Activated CD4-positive, alpha-beta T cell treated with anti-CD3 and anti-CD28 coated beads, Interleukin-2, amount 10 ng/mL, durations not matched to agents 24 days and 14 days (primary cell): Measurements from ENCODE around the gene ABHD17B. TPM values are rescaled to one million over a fixed set of nuclear protein-coding genes. Genes with fewer than 3 reads are reported as not detected.
A peak's percentile ranks its signal among the peaks of the same experiment; 100 is the strongest.

Source experiments
- DNase-seq: peaks from one replicate; pipeline ENCODE4 v3.0.0; 2022
- H3K27ac Mint-ChIP-seq: one replicate; pipeline ENCODE4 v1.8.0; 2022; ENCODE audit warnings: mild to moderate bottlenecking, mixed read lengths
- H3K27me3 Mint-ChIP-seq: one replicate; pipeline ENCODE4 v1.8.0; 2022; ENCODE audit warnings: mixed read lengths
- H3K36me3 Mint-ChIP-seq: one replicate; pipeline ENCODE4 v1.8.0; 2022; ENCODE audit warnings: low read depth, mild to moderate bottlenecking, mixed read lengths
- H3K4me1 Mint-ChIP-seq: one replicate; pipeline ENCODE4 v1.8.0; 2021; ENCODE audit warnings: mixed read lengths
- H3K4me3 Mint-ChIP-seq: one replicate; pipeline ENCODE4 v1.8.0; 2022; ENCODE audit warnings: mild to moderate bottlenecking, moderate library complexity, mixed read lengths
- H3K9me3 Mint-ChIP-seq: one replicate; pipeline ENCODE4 v1.8.0; 2021; ENCODE audit warnings: mixed read lengths
- intact Hi-C: fragments of 100-400 bp; cut with micrococcal nuclease; formaldehyde crosslinking; loops from one replicate; pipeline ENCODE4 v1.15.1; 2023
- total RNA-seq: library from RNA; stranded (reverse); gene quantifications from 2 replicates; pipeline ENCODE4 v1.2.3, GENCODE V29; 2022

Gene ABHD17B
- total RNA-seq, 1 donor from 2014 or later = 19.7 TPM

DNA sequence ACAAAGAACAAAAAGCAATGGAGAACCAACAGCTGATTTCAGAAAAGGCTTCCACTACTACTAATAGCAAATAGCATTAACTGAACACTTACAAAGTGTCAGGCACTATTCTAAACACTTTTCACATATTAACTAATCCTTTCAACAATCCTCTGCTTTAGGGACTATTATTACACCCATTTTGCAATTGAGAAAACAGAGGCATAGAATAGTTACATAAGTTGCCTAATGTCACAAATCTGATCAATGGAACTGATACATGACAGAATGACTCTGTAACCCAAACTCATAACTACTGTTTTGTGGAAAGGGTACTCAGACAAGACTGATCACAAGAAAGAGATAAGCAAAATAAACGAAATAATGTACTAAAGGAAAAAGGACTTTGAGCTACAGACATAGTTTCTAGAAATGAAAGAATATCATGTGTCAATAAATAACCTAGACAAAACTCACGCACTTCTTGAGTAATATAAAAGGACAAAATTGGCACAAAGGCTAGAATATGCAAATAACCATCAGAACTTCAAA lies 31.3 kb downstream of the ABHD17B start:
- peaks cover 4% of the 10 kb centered on the region for H3K4me1 Mint-ChIP-seq
- intact Hi-C loops = no loop called here
- peaks cover 27% of the 10 kb centered on the region for H3K9me3 Mint-ChIP-seq
- H3K36me3 Mint-ChIP-seq = peaks cover 63% of the 10 kb centered on the region
- H3K27ac Mint-ChIP-seq = no peak overlapping the region
- DNase-seq = no peak
- no peaks in the 10 kb centered on the region for H3K27me3 Mint-ChIP-seq
- H3K4me3 Mint-ChIP-seq = no peak overlapping the region

DNA sequence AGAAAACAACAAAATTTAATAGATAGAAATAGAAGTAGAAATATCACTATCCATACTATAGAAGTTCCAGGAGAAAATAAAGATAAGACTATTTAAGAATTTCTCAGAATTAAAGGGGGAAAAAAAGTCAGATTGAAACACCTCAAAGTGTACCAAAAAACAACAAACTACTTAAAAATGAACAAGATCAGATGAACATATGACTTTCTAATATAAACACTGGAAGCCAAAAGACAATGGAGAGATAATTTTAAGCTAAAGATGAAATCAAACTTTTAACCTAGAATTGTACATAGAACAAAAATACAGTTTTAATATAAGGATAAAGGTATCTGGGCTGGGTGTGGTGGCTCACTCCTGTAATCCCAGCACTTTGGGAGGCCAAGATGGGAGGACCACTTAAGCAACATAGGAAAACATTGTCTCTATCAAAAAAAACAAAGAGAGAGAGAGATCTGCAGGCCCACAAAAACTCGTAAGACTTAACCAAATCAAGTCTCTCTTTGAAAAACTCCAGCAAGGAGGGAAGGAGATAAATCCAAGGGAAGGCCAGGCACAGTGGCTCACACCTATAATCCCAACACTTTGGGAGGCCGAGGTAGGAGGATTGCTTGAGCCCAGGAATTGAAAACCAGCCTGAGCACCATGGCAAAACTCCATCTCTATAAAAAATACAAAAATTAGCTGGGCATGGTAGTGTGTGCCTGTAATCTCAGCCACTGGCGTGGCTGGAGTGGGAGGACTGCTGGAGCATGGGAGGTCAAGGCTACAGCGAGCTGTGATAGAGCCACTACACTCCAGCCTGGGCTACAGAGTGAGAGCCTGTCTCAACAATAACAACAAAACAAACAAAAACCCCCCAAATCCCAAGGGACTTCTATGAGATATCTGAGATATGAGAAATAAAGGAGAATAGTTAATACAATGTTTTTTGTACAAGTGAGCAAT lies 32.4 kb downstream of the ABHD17B start:
- Mint-ChIP-seq H3K4me1 (peaks cover 4% of the 10 kb centered on the region), H3K36me3 (peaks cover 56% of the 10 kb centered on the region), H3K27ac (no peak overlapping the region), H3K9me3 (peaks cover 19% of the 10 kb centered on the region), H3K4me3 (no peak overlapping the region), H3K27me3 (no peaks in the 10 kb centered on the region)
- no peak for DNase-seq
- intact Hi-C loops = no loop called here

DNA sequence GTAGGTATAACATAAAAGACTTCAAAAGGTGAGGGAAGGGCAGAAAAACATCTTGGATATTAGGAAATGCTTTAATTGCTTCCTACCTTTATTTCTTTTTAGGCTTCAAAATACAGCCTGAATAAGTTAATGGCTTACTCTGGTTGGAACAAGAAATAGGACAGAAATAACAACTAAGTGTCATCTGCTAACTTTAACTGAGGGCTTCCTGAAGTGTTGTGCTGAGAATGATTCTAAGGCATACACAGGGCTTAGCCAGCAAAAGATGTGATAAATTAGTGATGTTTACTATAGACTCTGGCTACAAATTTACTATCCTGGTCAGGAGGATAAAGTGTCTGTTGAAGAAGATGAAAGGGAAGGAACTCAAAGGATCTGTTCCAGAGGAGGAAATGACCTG lies 34.2 kb downstream of the ABHD17B start:
- Mint-ChIP-seq H3K4me3 (no peak overlapping the region), H3K27me3 (no peaks in the 10 kb centered on the region), H3K4me1 (peaks cover 6% of the 10 kb centered on the region), H3K27ac (no peak overlapping the region), H3K9me3 (peaks cover 16% of the 10 kb centered on the region), H3K36me3 (peaks cover 42% of the 10 kb centered on the region)
- intact Hi-C loops = no loop called here
- DNase-seq = no peak

- peaks cover 6% of the 10 kb centered on the region for H3K4me1 Mint-ChIP-seq
- no peak overlapping the region for H3K4me3 Mint-ChIP-seq
- H3K9me3 Mint-ChIP-seq = peaks cover 16% of the 10 kb centered on the region
- H3K36me3 Mint-ChIP-seq = peaks cover 36% of the 10 kb centered on the region
- DNase-seq = no peak
- intact Hi-C loops = no loop called here
- no peak overlapping the region for H3K27ac Mint-ChIP-seq
- H3K27me3 Mint-ChIP-seq = no peaks in the 10 kb centered on the region
Observed at GRCh38 chr9:71876106-71876505, 34.9 kb downstream of the ABHD17B start.

DNA sequence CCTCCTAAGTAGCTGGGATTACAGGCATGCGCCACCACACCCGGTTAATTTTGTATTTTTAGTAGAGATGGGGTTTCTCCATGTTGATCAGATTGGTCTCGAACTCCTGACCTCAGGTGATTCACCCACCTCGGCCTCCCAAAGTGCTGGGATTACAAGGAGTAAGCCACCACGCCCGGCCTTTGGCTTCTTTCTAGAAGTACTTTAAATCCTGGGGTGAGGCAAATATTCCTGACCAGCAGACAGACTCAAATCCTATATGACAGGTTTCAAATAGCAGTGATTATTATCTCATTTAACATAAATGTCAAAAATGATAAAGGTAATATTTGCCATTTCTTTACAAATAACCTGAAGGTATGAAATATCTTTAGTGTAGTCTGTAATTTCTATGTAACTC lies 35.6 kb downstream of the ABHD17B start:
- Mint-ChIP-seq H3K36me3 (peaks cover 38% of the 10 kb centered on the region), H3K27me3 (no peaks in the 10 kb centered on the region), H3K4me3 (no peak overlapping the region), H3K4me1 (peaks cover 4% of the 10 kb centered on the region), H3K9me3 (peaks cover 16% of the 10 kb centered on the region), H3K27ac (no peak overlapping the region)
- intact Hi-C loops = no loop called here
- DNase-seq = no peak

- peaks cover 57% of the 10 kb centered on the region for H3K36me3 Mint-ChIP-seq
- H3K27ac Mint-ChIP-seq = no peak overlapping the region
- H3K27me3 Mint-ChIP-seq = no peaks in the 10 kb centered on the region
- intact Hi-C loops = no loop called here
- peaks cover 24% of the 10 kb centered on the region for H3K9me3 Mint-ChIP-seq
- no peak for DNase-seq
- no peak overlapping the region for H3K4me3 Mint-ChIP-seq
- peaks cover 13% of the 10 kb centered on the region for H3K4me1 Mint-ChIP-seq
Observed at GRCh38 chr9:71863631-71864030, 47.4 kb downstream of the ABHD17B start.

DNA sequence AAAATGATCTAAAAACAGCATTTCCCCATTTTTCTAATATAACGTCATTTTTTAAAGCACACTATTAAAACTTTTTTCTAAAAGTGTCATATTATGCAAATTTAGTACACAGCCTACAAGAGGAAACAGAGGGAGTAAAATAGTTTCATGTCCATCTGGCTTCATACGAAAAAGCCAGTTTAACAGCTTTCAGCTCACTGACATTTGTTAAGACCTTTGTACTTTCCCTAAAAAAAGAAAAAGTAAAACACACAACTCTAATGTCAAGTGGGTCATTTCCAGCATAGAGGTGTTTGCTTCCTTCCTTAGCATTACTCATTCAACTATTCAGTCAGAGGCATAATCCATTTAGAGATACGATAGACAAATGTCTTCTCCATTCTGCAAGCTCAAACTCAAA lies 49.4 kb downstream of the ABHD17B start:
- Mint-ChIP-seq H3K27me3 (no peaks in the 10 kb centered on the region), H3K36me3 (peaks cover 46% of the 10 kb centered on the region), H3K9me3 (peaks cover 26% of the 10 kb centered on the region), H3K4me3 (no peak overlapping the region), H3K27ac (no peak overlapping the region), H3K4me1 (peaks cover 20% of the 10 kb centered on the region)
- no peak for DNase-seq
- intact Hi-C loops = no loop called here

DNA sequence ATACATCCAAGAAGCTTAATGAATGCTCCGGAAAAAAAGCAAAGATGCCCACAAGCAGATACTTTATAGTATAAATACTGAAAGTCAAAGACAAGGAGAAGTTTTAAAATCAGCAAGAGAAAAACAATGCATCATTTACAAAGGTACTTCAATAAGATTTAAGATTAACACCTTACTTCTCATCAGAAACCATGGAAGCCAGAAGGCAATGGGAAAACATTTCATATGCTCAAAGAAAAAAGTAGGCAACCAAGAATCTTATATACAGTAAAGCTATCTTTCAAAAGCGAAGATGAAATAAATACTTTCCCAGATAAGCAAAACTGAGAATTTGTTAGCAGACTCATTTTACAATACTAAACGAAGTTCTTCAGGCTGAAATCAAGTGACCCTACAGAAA lies 51.1 kb downstream of the ABHD17B start:
- peaks cover 26% of the 10 kb centered on the region for H3K9me3 Mint-ChIP-seq
- H3K27ac Mint-ChIP-seq = no peak overlapping the region
- no peak overlapping the region for H3K4me3 Mint-ChIP-seq
- intact Hi-C loops = loop anchor here (1.0 to 5.0 kb wide), 4 partner anchors 27 to 78 kb away; partner anchors contain the start of genes ABHD17B and C9orf85
- peaks cover 20% of the 10 kb centered on the region for H3K4me1 Mint-ChIP-seq
- no peak for DNase-seq
- peaks cover 43% of the 10 kb centered on the region for H3K36me3 Mint-ChIP-seq
- H3K27me3 Mint-ChIP-seq = no peaks in the 10 kb centered on the region

GRCh38 chr9:71858812-71859211 lies 52.2 kb downstream of the ABHD17B start:
- peaks cover 37% of the 10 kb centered on the region for H3K36me3 Mint-ChIP-seq
- intact Hi-C loops = loop anchor here (1.0 to 5.0 kb wide), 4 partner anchors 28 to 77 kb away; partner anchors contain the start of genes ABHD17B and C9orf85
- DNase-seq = peak; percentile 59
- H3K4me1 Mint-ChIP-seq = peaks cover 19% of the 10 kb centered on the region
- peaks cover 22% of the 10 kb centered on the region for H3K9me3 Mint-ChIP-seq
- H3K4me3 Mint-ChIP-seq = peak overlapping the region; percentile 8
- H3K27me3 Mint-ChIP-seq = no peaks in the 10 kb centered on the region
- peak overlapping the region; percentile 38 for H3K27ac Mint-ChIP-seq

GRCh38 chr9:71858102-71858798 lies 52.7 kb downstream of the ABHD17B start:
- intact Hi-C loops = loop anchor here (2.0 to 5.0 kb wide), 3 partner anchors 29 to 76 kb away; no protein-coding TSS in a partner anchor

GRCh38 chr9:71857159-71857558 lies 53.8 kb downstream of the ABHD17B start:
- peaks cover 18% of the 10 kb centered on the region for H3K4me1 Mint-ChIP-seq
- H3K36me3 Mint-ChIP-seq = peaks cover 29% of the 10 kb centered on the region
- peak; percentile 13 for DNase-seq
- no peak overlapping the region for H3K27ac Mint-ChIP-seq
- H3K27me3 Mint-ChIP-seq = no peaks in the 10 kb centered on the region
- H3K9me3 Mint-ChIP-seq = peaks cover 14% of the 10 kb centered on the region
- H3K4me3 Mint-ChIP-seq = no peak overlapping the region
- intact Hi-C loops = loop anchor here (5.0 kb wide), 1 partner anchor 75 kb away; no protein-coding TSS in a partner anchor

More at GRCh38 chr9:71858102-71858798, 52.7 kb downstream of the ABHD17B start:
- DNase-seq = peak; percentile 8
- no peaks in the 10 kb centered on the region for H3K27me3 Mint-ChIP-seq
- H3K9me3 Mint-ChIP-seq = peaks cover 18% of the 10 kb centered on the region
- H3K4me3 Mint-ChIP-seq = peak overlapping the region; percentile 8
- peak overlapping the region; percentile 38 for H3K27ac Mint-ChIP-seq
- peaks cover 34% of the 10 kb centered on the region for H3K36me3 Mint-ChIP-seq
- H3K4me1 Mint-ChIP-seq = peaks cover 16% of the 10 kb centered on the region

- H3K4me1 Mint-ChIP-seq = peaks cover 16% of the 10 kb centered on the region
- peaks cover 8% of the 10 kb centered on the region for H3K9me3 Mint-ChIP-seq
- DNase-seq = no peak
- intact Hi-C loops = loop anchor here (5.0 kb wide), 1 partner anchor 73 kb away; no protein-coding TSS in a partner anchor
- no peaks in the 10 kb centered on the region for H3K27me3 Mint-ChIP-seq
- no peak overlapping the region for H3K4me3 Mint-ChIP-seq
- H3K27ac Mint-ChIP-seq = no peak overlapping the region
- peaks cover 12% of the 10 kb centered on the region for H3K36me3 Mint-ChIP-seq
Observed at GRCh38 chr9:71854811-71855210, 56.2 kb downstream of the ABHD17B start.

DNA sequence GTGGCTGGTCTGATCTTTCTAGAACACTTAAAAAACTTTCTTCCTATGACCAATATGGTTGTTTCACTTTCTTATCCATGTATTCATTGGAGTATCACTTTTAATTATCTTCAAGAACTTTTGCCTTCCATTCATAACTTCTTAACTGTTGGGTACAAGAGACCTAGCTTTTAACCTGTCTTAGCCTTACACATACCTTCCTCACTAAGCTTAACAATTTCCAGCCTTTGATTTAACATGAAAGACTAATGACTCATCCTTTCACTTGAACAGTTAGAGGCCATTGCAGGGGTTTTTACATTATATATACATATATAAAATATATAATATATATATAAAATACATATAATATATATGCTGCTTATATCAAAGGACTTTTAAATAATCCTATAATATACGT lies 57.9 kb downstream of the ABHD17B start:
- H3K27me3 Mint-ChIP-seq = no peaks in the 10 kb centered on the region
- H3K4me1 Mint-ChIP-seq = peaks cover 9% of the 10 kb centered on the region
- H3K9me3 Mint-ChIP-seq = peaks cover 7% of the 10 kb centered on the region
- H3K36me3 Mint-ChIP-seq = peaks cover 2% of the 10 kb centered on the region
- H3K4me3 Mint-ChIP-seq = no peak overlapping the region
- intact Hi-C loops = no loop called here
- no peak overlapping the region for H3K27ac Mint-ChIP-seq
- no peak for DNase-seq
